ENCODE data around the gene ATP5F1D. TPM values are rescaled to one million over a fixed set of nuclear protein-coding genes. Genes with fewer than 3 reads are reported as not detected.

Gene ATP5F1D
- total and polyA plus RNA-seq, 11 donors: 201 to 1,034 (median 459) TPM

- intact Hi-C loops (cut with DNase I): no loop called here
- Histone ChIP-seq H3K4me1 (peaks cover 0 to 30% (median 4%) of the 10 kb centered on the region in 12 donors), H3K4me3 (no peak overlapping the region), H3K27ac (no peak overlapping the region), H3K27me3 (peaks cover 21 to 94% (median 59%) of the 10 kb centered on the region in 9 donors), H3K9me3 (no peaks in the 10 kb centered on the region), H3K36me3 (no peaks in the 10 kb centered on the region)
- ATAC-seq: no peak
- no peak for TF ChIP-seq POLR2A (IDR thresholded peaks at IDR 0.05)
- TF ChIP-seq CTCF (IDR thresholded peaks at IDR 0.05): no peak
- WGBS, 4 donors: 74 to 79% (median 76%) methylated on average over 36 to 40 of the region's 40 CpGs
- no peak for DNase-seq
Measured at GRCh38 chr19:1290703-1291651, 49.4 kb downstream of the ATP5F1D start.

DNA sequence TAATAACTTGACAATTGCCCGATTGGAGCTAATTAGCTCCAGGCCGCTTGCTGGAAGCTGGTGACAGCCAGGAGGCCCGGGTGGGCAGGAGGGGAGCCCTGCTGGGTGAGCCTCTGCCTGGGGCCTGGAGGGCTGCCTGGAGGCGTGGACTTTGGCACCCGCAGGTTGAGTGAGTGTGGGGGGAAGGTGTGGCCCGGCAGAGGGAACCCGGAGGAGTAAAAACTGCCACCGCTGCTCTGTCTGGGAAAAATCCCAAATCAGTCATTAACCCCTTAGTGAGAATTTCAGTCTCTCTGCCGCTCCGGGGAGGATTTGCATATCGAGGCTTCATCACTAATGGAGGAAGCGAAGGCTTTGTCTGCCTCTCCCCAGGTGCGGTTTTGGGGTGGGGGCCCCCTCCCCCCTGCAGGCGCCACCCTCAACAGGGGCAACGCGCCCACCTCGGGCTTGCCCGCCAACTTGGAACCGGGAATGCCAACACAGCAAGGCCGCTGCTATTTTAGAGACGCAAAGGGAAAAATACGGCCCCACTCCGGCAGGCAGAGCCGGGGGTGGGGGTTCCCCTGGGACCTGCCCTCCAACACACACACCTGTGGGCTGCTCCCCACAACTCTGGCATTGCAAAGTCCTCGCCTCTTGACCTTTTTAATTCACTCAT is 50.3 kb downstream of the ATP5F1D start:
- DNase-seq: no peak
- TF ChIP-seq CTCF (IDR thresholded peaks at IDR 0.05) (no peak), POLR2A (IDR thresholded peaks at IDR 0.05) (no peak)
- peaks cover 15 to 87% (median 52%) of the 10 kb centered on the region in 9 donors for H3K27me3 ChIP-seq
- no peaks in the 10 kb centered on the region for H3K36me3 ChIP-seq
- no peak overlapping the region for H3K27ac ChIP-seq
- no peak overlapping the region for H3K4me3 ChIP-seq
- intact Hi-C loops (cut with DNase I): no loop called here
- H3K9me3 ChIP-seq: no peaks in the 10 kb centered on the region
- no peak for ATAC-seq
- WGBS, 4 donors: 69 to 81% (median 72%) methylated on average over 20 to 25 of the region's 25 CpGs
- peaks cover 0 to 21% (median 1%) of the 10 kb centered on the region in 12 donors for H3K4me1 ChIP-seq

- H3K27me3 ChIP-seq: peaks cover 10 to 80% (median 46%) of the 10 kb centered on the region in 9 donors
- no peaks in the 10 kb centered on the region for H3K36me3 ChIP-seq
- H3K4me1 ChIP-seq: peaks cover 0 to 14% (median 1%) of the 10 kb centered on the region in 12 donors
- intact Hi-C loops (cut with DNase I): no loop called here
- no peak for DNase-seq
- H3K27ac ChIP-seq: no peak overlapping the region
- 84 to 91% (median 86%) methylated on average over 14 to 17 of the region's 17 CpGs for WGBS, 4 donors
- no peak for ATAC-seq
- H3K4me3 ChIP-seq: no peak overlapping the region
- TF ChIP-seq CTCF (IDR thresholded peaks at IDR 0.05) (no peak), POLR2A (IDR thresholded peaks at IDR 0.05) (no peak)
- no peaks in the 10 kb centered on the region for H3K9me3 ChIP-seq
Measured at GRCh38 chr19:1292419-1293151, 51.0 kb downstream of the ATP5F1D start.
